ENCODE results near the gene SLC1A7.

The SLC1A7 gene

GRCh38 chr1:53115403-53116306, 26.8 kb downstream of the SLC1A7 start:
- DNase-seq (ENCODE audit: low spot score) = no peak

- DNase-seq (ENCODE audit: low spot score) = no peak
Observed at GRCh38 chr1:53114581-53115400, 27.6 kb downstream of the SLC1A7 start.

- DNase-seq (ENCODE audit: low spot score) = no peak
Observed at GRCh38 chr1:53114090-53114489, 28.3 kb downstream of the SLC1A7 start.

GRCh38 chr1:53112861-53113260, 29.6 kb downstream of the SLC1A7 start:
- DNase-seq (ENCODE audit: low spot score) = no peak

GRCh38 chr1:53112271-53112774, 30.1 kb downstream of the SLC1A7 start:
- DNase-seq (ENCODE audit: low spot score) = peak; percentile 87

GRCh38 chr1:53111693-53112092, 30.7 kb downstream of the SLC1A7 start:
- no peak for DNase-seq (ENCODE audit: low spot score)

GRCh38 chr1:53111073-53111556, 31.3 kb downstream of the SLC1A7 start:
- no peak for DNase-seq (ENCODE audit: low spot score)

- DNase-seq (ENCODE audit: low spot score) = no peak
Observed at GRCh38 chr1:53110370-53111072, 31.9 kb downstream of the SLC1A7 start.

- peak; percentile 43 for DNase-seq (ENCODE audit: low spot score)
Observed at GRCh38 chr1:53108646-53109580, 33.5 kb downstream of the SLC1A7 start.

GRCh38 chr1:53107570-53108322, 34.7 kb downstream of the SLC1A7 start:
- DNase-seq (ENCODE audit: low spot score) = peak; percentile 83

GRCh38 chr1:53107090-53107489, 35.3 kb downstream of the SLC1A7 start:
- DNase-seq (ENCODE audit: low spot score) = no peak

GRCh38 chr1:53104289-53104913, 38.0 kb downstream of the SLC1A7 start:
- DNase-seq (ENCODE audit: low spot score) = no peak

- DNase-seq (ENCODE audit: low spot score) = no peak
Observed at GRCh38 chr1:53094533-53094919, 47.9 kb downstream of the SLC1A7 start.

- DNase-seq (ENCODE audit: low spot score) = no peak
Observed at GRCh38 chr1:53093778-53094532, 48.5 kb downstream of the SLC1A7 start.

- DNase-seq (ENCODE audit: low spot score) = no peak
Observed at GRCh38 chr1:53093451-53093754, 49.0 kb downstream of the SLC1A7 start.

- no peak for DNase-seq (ENCODE audit: low spot score)
Observed at GRCh38 chr1:53092659-53093450, 49.6 kb downstream of the SLC1A7 start.

GRCh38 chr1:53091841-53092645, 50.4 kb downstream of the SLC1A7 start:
- DNase-seq (ENCODE audit: low spot score) = peak; percentile 16

Measured in AG08395 (cell line).